ENCODE measurements around the gene MAP2K5.

The MAP2K5 gene

GRCh38 chr15:67785431-67785830, 242.9 kb downstream of the MAP2K5 start:
- no peak for FAIRE-seq

- FAIRE-seq = no peak
Observed at GRCh38 chr15:67786646-67787045, 244.1 kb downstream of the MAP2K5 start.

GRCh38 chr15:67788986-67789385, 246.5 kb downstream of the MAP2K5 start:
- no peak for FAIRE-seq

GRCh38 chr15:67790610-67791319, 248.3 kb downstream of the MAP2K5 start:
- no peak for FAIRE-seq

GRCh38 chr15:67792250-67792942, 249.9 kb downstream of the MAP2K5 start:
- no peak for FAIRE-seq

GRCh38 chr15:67794832-67795574, 252.5 kb downstream of the MAP2K5 start:
- FAIRE-seq = no peak

- no peak for FAIRE-seq
Observed at GRCh38 chr15:67796196-67797127, 254.0 kb downstream of the MAP2K5 start.

GRCh38 chr15:67799801-67800205, 257.3 kb downstream of the MAP2K5 start:
- no peak for FAIRE-seq

- no peak for FAIRE-seq
Observed at GRCh38 chr15:67801142-67801541, 258.6 kb downstream of the MAP2K5 start.

- FAIRE-seq = no peak
Observed at GRCh38 chr15:67801926-67802914, 259.7 kb downstream of the MAP2K5 start.

GRCh38 chr15:67803299-67803698, 260.8 kb downstream of the MAP2K5 start:
- FAIRE-seq = no peak

GRCh38 chr15:67803996-67804843, 261.7 kb downstream of the MAP2K5 start:
- FAIRE-seq = no peak

- FAIRE-seq = no peak
Observed at GRCh38 chr15:67805008-67805665, 262.6 kb downstream of the MAP2K5 start.

GRCh38 chr15:67805666-67806516, 263.4 kb downstream of the MAP2K5 start:
- no peak for FAIRE-seq

GRCh38 chr15:67806536-67806935, 264.0 kb downstream of the MAP2K5 start:
- FAIRE-seq = no peak

- no peak for FAIRE-seq
Observed at GRCh38 chr15:67807141-67807540, 264.6 kb downstream of the MAP2K5 start.

- FAIRE-seq = no peak
Observed at GRCh38 chr15:67807836-67808235, 265.3 kb downstream of the MAP2K5 start.

- FAIRE-seq = no peak
Observed at GRCh38 chr15:67808821-67809220, 266.3 kb downstream of the MAP2K5 start.

- no peak for FAIRE-seq
Observed at GRCh38 chr15:67809441-67809840, 266.9 kb downstream of the MAP2K5 start.
